Right ventricle myocardium inferior (tissue), 1 donor: Measurements from ENCODE around the gene LRRFIP1. TPM values are rescaled to one million over a fixed set of nuclear protein-coding genes. Genes with fewer than 3 reads are reported as not detected.
"Not testable (repeated sequence)": the region's sequence is repeated elsewhere in the genome, so short reads cannot be mapped to it uniquely, and the experiment has no call there.

Experiments used
- ATAC-seq: fragments of 200-7000 bp; cut with Tn5 transposase; one replicate; pipeline ENCODE4 v1.9.1; 2020; ENCODE audit warnings: mild to moderate bottlenecking, moderate library complexity
- DNase-seq: peaks from one replicate; pipeline ENCODE4 v3.0.0; 2021; ENCODE audit errors: missing footprints
- intact Hi-C: fragments of 100-400 bp; cut with DNase I; formaldehyde crosslinking; loops from one replicate; pipeline ENCODE4 v1.11.0; 2022
- total RNA-seq: library from RNA; stranded (reverse); fragmentation: NEBNext Ultra II Directional; extraction: Animal tissue kit (Norgen Biotek cat#: 25700); gene quantifications from one replicate; pipeline ENCODE4 v1.2.1, GENCODE V29; 2021
- donor health status: DM: no; HTN: yes; CAD: no; lungs with severe emphysema.

The LRRFIP1 gene
- total RNA-seq, 1 donor from 2014 or later = 104 TPM

- intact Hi-C loops = not testable (repeated sequence)
These were observed 31.4 kb upstream of the LRRFIP1 start for GRCh38 chr2:237595829-237596519.

GRCh38 chr2:237596520-237597195 lies 30.7 kb upstream of the LRRFIP1 start:
- intact Hi-C loops = no loop called here
- DNase-seq = no peak
- ATAC-seq = no peak

More at GRCh38 chr2:237595829-237596519, 31.4 kb upstream of the LRRFIP1 start:
- not testable (repeated sequence) for ATAC-seq, DNase-seq

- ATAC-seq (no peak), DNase-seq (no peak)
- intact Hi-C loops = no loop called here
These were observed 29.9 kb upstream of the LRRFIP1 start for GRCh38 chr2:237597196-237598145.

GRCh38 chr2:237598468-237599208 lies 28.7 kb upstream of the LRRFIP1 start:
- no peak for DNase-seq
- ATAC-seq = no peak
- intact Hi-C loops = no loop called here

GRCh38 chr2:237599465-237600110 lies 27.8 kb upstream of the LRRFIP1 start:
- ATAC-seq = no peak
- DNase-seq = no peak
- intact Hi-C loops = no loop called here

GRCh38 chr2:237600205-237600846 lies 27.1 kb upstream of the LRRFIP1 start:
- peak; percentile 84 for ATAC-seq
- intact Hi-C loops = no loop called here
- DNase-seq = no peak

- intact Hi-C loops = no loop called here
- ATAC-seq (no peak), DNase-seq (no peak)
These were observed 25.8 kb upstream of the LRRFIP1 start for GRCh38 chr2:237601453-237602116.

GRCh38 chr2:237602409-237602808 lies 25.0 kb upstream of the LRRFIP1 start:
- intact Hi-C loops = no loop called here
- ATAC-seq (no peak), DNase-seq (no peak)

GRCh38 chr2:237603049-237603717 lies 24.2 kb upstream of the LRRFIP1 start:
- no peak for DNase-seq
- no peak for ATAC-seq
- intact Hi-C loops = no loop called here

GRCh38 chr2:237603718-237604362 lies 23.5 kb upstream of the LRRFIP1 start:
- DNase-seq (no peak), ATAC-seq (no peak)
- intact Hi-C loops = no loop called here

- no peak for ATAC-seq
- intact Hi-C loops = no loop called here
- DNase-seq = no peak
These were observed 23.0 kb upstream of the LRRFIP1 start for GRCh38 chr2:237604391-237604790.

GRCh38 chr2:237604960-237605359 lies 22.4 kb upstream of the LRRFIP1 start:
- DNase-seq = no peak
- intact Hi-C loops = no loop called here
- no peak for ATAC-seq

- intact Hi-C loops, ATAC-seq: not testable (repeated sequence)
These were observed 20.9 kb upstream of the LRRFIP1 start for GRCh38 chr2:237606522-237606921.

GRCh38 chr2:237612527-237613357 lies 14.6 kb upstream of the LRRFIP1 start:
- ATAC-seq (no peak), DNase-seq (no peak)
- intact Hi-C loops = no loop called here

More at GRCh38 chr2:237606522-237606921, 20.9 kb upstream of the LRRFIP1 start:
- not testable (repeated sequence) for DNase-seq

- intact Hi-C loops = no loop called here
- no peak for ATAC-seq
- DNase-seq = no peak
These were observed 13.7 kb upstream of the LRRFIP1 start for GRCh38 chr2:237613679-237614078.
